Epithelial cell of proximal tubule (primary cell): ENCODE data around the gene ISM2. TPM values are rescaled to one million over a fixed set of nuclear protein-coding genes. Genes with fewer than 3 reads are reported as not detected.
"Not testable (repeated sequence)": the region's sequence is repeated elsewhere in the genome, so short reads cannot be mapped to it uniquely, and the experiment has no call there.

Experiments
- DNase-seq: peaks from one replicate; pipeline ENCODE4 v3.0.0-alpha.2; 2011; ENCODE audit warnings: low read depth
- H3K4me3 ChIP-seq: 2 replicates; pipeline ENCODE4 v1.5.1; 2011; ENCODE audit warnings: low read depth, mild to moderate bottlenecking, low read length
- total RNA-seq: library from RNA; depleted of rRNA; stranded (reverse); fragments of >200 nt; gene quantifications from 2 replicates; pipeline ENCODE4 v1.2.3, GENCODE V29; 2015
- TF ChIP-seq, protein P1 (sequence below): conservative IDR thresholded peaks from 2 replicates; pipeline ENCODE4 v1.5.1; 2012; ENCODE audit warnings: low read depth, mild to moderate bottlenecking, low read length

ISM2 gene
- total RNA-seq, 1 donor from 2014 or later, result 0.75 TPM

DNA sequence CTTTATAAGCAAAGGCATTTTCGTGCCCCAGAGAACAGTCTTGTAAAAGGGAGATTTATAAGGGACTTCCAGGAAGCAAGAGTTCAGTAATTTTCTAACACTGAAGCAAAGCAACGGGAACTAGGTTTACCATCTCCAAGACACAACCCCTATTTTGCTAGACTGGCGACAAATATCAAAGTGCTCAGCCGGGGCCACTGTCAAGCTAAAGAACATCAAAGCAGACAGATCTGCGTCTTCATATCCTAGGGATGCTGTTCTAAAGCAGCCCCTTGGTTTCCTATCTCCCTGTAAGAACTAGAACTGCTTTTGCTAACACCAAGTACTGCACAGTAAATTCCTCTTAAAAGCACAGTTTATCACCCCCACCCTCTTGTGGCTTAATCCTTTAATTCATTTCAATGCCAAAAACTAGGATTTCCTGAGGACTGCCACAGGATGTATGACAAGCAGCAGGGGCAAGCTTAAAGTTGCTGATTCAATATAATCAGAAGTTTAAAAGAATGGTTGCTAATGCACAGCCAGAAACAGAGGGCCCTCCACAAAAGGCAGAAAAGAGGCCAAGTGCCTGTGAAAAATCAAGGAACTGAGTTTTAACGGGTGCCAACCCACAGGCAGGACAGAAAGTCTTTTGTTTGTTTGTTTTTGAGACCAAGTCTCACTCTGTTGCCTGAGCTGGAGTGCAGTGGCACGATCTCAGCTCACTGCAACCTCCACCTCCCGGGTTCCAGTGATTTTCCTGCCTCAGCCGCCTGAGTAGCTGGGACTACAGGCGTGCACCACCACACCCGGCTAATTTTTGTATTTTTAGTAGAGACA, 44.0 kb upstream of the ISM2 start:
- TF ChIP-seq, protein P1, sequence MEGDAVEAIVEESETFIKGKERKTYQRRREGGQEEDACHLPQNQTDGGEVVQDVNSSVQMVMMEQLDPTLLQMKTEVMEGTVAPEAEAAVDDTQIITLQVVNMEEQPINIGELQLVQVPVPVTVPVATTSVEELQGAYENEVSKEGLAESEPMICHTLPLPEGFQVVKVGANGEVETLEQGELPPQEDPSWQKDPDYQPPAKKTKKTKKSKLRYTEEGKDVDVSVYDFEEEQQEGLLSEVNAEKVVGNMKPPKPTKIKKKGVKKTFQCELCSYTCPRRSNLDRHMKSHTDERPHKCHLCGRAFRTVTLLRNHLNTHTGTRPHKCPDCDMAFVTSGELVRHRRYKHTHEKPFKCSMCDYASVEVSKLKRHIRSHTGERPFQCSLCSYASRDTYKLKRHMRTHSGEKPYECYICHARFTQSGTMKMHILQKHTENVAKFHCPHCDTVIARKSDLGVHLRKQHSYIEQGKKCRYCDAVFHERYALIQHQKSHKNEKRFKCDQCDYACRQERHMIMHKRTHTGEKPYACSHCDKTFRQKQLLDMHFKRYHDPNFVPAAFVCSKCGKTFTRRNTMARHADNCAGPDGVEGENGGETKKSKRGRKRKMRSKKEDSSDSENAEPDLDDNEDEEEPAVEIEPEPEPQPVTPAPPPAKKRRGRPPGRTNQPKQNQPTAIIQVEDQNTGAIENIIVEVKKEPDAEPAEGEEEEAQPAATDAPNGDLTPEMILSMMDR, result no peak
- H3K4me3 ChIP-seq, result no peak overlapping the region
- no peak for DNase-seq

DNA sequence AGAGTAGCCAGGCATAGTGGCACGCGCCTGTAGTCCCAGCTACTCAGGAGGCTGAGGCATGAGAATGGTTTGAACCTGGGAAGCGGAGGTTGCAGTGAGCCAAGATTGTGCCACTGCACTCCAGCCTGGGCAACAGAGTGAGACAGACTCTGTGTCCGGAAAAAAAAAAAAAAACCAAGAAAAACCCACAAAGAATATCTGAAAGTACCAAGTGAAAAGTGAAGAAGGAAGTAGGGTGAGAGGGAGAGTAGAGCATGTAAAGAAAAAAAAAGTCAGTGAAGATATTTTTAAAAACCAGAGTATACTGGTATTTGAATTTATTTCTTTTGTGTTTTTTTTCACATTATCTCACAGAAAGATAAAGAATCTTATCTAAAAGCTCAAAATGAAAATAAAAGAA, 43.3 kb upstream of the ISM2 start:
- no peak for DNase-seq
- no peak overlapping the region for H3K4me3 ChIP-seq
- TF ChIP-seq, protein P1, result no peak

DNA sequence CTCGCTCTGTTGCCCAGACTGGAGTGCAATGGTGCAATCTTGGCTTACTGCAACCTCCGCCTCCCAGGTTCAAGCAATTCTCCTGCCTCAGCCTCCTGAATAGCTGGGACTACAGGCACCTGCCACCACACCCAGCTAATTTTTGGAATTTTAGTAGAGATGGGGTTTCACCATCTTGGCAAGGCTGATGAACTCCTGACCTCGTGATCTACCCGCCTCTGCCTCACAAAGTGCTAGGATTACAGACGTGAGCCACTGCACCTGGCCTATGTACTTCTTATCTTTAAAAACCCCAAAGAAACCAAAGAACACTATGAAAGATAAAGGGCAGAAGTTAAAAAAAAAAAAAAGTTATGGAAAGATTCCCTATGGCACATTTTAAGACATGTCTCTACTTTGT, 38.3 kb upstream of the ISM2 start:
- not testable (repeated sequence) for DNase-seq

DNA sequence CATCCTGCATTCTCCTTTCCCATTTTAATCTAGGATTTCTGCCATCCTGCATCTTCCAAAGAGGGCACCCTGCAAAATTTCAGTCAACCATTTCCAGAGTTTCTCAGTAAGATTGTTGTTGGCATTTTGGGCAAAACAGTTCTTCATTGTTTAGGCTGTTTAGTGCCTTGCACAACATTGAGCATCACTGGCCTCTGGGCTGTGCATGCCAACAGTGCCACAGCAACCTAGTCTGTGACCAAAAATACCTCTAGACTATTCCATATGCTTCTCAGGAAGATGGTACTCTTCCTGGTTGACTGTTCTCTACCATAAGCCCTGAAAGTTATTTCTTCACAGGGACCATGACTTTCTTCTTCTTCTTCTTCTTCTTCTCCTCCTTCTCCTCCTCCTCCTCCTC, 32.5 kb upstream of the ISM2 start:
- TF ChIP-seq, protein P1, result no peak
- H3K4me3 ChIP-seq, result no peak overlapping the region
- no peak for DNase-seq

More for the DNA sequence above, 38.3 kb upstream of the ISM2 start:
- not testable (repeated sequence) for H3K4me3 ChIP-seq

DNA sequence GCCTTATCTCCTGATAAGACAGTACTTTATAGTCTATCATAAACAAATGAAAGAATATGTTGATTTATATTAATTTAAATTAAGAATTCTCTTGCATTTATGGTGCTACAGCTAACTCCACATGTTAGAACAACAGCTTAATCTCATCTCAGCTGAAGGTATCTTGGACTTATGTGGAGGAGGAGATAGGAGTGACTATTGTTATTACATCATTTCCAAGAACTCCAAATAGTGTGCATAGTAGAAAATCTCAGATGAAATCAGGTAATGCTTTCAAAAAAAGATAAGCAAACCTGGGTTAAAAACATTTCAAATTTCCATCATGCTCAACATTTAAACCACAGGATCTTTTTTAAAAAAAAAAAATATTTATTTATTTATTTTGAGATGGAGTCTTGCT, 31.3 kb upstream of the ISM2 start:
- no peak overlapping the region for H3K4me3 ChIP-seq
- no peak for DNase-seq
- TF ChIP-seq, protein P1, result no peak

DNA sequence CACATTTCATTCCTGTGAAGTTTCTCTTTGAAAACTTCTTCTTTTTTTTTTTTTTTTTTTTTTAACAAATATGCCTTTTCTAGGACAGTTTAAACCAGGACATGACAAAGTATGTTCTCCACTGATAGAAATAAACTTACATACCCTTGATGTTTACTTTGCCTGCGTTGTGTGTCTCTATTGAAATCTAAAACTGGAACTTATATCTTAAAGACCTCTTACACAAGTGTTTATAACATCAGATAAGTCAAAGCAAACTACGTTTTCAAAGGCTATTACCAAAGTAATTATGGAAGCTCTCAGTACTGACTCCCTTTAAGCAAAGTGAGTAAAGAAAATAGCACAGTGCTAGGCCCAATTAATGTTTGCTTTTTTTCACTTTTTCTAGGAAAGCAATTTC, 30.6 kb upstream of the ISM2 start:
- DNase-seq, result no peak
- no peak overlapping the region for H3K4me3 ChIP-seq
- TF ChIP-seq, protein P1, result no peak

DNA sequence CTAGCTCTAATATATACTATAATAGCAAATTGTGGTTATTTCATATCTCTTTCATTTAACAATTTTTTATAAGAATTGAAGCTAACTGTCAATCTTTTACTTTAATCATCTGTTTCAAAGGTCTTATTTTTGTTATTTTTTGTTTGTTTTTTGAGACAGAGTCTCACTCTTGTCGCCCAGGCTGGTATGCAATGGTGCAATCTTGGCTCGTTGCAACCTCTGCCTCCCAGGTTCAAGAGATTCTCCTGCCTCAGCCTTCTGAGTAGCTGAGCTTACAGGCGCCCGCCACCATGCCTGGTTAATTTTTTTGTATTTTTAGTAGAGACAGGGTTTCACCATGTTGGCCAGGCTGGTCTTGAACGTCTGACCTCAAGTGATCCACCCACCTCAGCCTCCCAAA, 30.1 kb upstream of the ISM2 start:
- DNase-seq, H3K4me3 ChIP-seq: not testable (repeated sequence)

DNA sequence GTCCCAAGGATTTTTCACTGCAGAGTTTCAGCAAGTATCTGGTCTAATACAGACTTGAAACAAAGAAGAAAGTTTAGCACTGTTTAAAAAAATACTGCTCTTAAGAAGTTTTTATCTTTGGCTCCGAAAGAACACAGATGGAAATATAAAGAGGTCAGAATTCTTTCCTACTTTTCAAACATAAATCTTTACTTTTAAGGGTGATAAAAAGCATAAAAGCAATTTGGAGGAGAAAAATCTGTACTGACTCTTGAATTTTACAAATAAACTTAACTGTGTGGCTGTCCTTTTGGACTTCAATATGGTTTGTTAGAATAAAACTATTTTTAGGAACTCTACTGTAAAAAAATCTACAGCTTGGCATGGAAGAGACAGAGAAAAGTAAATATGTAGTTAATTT, 27.6 kb upstream of the ISM2 start:
- H3K4me3 ChIP-seq, result no peak overlapping the region
- DNase-seq, result no peak
- TF ChIP-seq, protein P1, result no peak
